Bronchial epithelial cell (primary cell): Measurements from ENCODE around the gene GNA14. TPM values are rescaled to one million over a fixed set of nuclear protein-coding genes. Genes with fewer than 3 reads are reported as not detected.

Experiments
- DNase-seq: peaks from one replicate; pipeline ENCODE4 v3.0.0-alpha.2; 2010; ENCODE audit warnings: low read depth
- FAIRE-seq: peaks from 2 replicates; lab custom pipeline; 2011; peaks lifted over from hg19 to GRCh38; lab: Jason Lieb, UNC
- H3K27me3 ChIP-seq: 2 replicates; pipeline ENCODE4 v1.5.1; 2011; ENCODE audit warnings: low read length; ENCODE audit not compliant: control insufficient read depth, insufficient read depth
- H3K36me3 ChIP-seq: 2 replicates; pipeline ENCODE4 v1.5.1; 2011; ENCODE audit warnings: low read length; ENCODE audit not compliant: control insufficient read depth, insufficient read depth
- H3K4me3 ChIP-seq: 2 replicates; pipeline ENCODE4 v1.5.1; 2011; ENCODE audit warnings: mild to moderate bottlenecking, low read depth, low read length, control low read depth
- CTCF ChIP-seq: IDR thresholded peaks from 2 replicates; pipeline ENCODE4 v1.5.1; 2011; ENCODE audit warnings: mild to moderate bottlenecking, moderate library complexity, low read length, control low read depth, inconsistent platforms; ENCODE audit not compliant: insufficient read depth, severe bottlenecking
- total RNA-seq: library from RNA; depleted of rRNA; stranded (reverse); fragments of >200 nt; gene quantifications from 2 replicates; pipeline ENCODE4 v1.2.1, GENCODE V29; 2014

GNA14 gene
- total RNA-seq, 1 donor from 2014 or later = not detected

- Histone ChIP-seq H3K4me3 (no peak overlapping the region), H3K36me3 (no peaks in the 10 kb centered on the region), H3K27me3 (no peaks in the 10 kb centered on the region)
- DNase-seq (no peak), FAIRE-seq (no peak)
- no peak for TF ChIP-seq CTCF
Measured at GRCh38 chr9:77518688-77519087, 129.4 kb downstream of the GNA14 start.

DNA sequence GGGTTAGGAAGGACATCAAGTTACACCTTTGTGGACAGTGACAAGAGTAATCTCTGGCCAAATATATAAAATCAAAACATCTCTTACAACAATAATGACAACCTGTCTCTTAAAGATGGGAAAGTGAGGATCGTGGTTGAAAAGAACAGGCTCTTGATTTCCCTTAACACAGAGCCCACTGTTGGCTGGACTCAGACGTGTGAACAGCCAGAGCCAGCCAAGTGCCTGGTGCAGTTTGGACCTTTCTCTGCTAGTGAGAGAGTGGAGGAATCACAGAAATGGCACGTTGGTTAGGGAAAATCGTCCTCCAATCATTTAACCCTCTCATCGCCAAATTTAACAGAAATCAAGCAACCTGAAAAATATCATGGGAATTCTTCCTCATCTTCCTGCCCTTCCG, 131.3 kb downstream of the GNA14 start:
- Histone ChIP-seq H3K4me3 (no peak overlapping the region), H3K36me3 (no peaks in the 10 kb centered on the region), H3K27me3 (no peaks in the 10 kb centered on the region)
- FAIRE-seq = no peak
- TF ChIP-seq CTCF = no peak
- DNase-seq = no peak

DNA sequence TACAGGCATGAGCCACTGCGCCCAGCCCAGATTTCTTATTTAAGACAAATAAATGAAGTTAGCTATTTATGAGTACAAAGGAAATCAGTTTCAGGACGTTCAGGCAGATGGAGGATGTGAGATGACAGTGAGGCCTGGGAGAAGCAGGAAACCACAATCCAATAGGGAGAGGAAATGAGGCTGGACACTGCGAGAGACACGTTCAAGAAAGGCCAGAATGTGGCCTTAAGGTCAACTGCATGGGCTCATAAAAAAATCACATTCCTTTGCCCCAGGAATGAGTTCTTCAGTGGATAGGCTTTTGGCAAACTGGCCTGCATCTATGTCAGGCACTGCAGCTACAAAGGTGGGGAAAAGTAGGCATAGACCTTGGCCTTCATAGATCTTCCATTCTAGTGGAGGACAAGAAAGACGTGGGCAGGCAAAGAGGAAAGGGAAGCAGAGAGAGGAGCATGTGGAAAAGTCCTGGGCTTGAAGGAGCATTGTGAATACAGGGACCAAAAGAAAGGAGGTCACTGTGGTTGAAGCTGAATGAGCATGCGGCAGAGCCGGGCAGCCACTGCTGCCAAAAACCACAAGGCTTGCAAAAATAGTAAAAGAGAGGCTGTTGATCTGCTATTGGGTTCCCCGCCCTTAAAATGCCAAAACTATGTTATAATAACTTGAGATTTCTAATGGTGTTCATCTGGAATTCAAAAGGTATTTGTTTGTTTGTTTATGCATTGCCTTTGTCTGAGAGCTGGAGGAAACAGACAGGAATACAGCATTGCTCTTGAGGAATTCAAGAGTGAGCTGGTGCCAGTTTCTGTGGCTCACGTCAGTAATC, 133.0 kb downstream of the GNA14 start:
- no peaks in the 10 kb centered on the region for H3K27me3 ChIP-seq
- no peak overlapping the region for H3K4me3 ChIP-seq
- FAIRE-seq (no peak), DNase-seq (no peak)
- TF ChIP-seq CTCF = no peak
- H3K36me3 ChIP-seq = no peaks in the 10 kb centered on the region

- no peak for DNase-seq
- no peaks in the 10 kb centered on the region for H3K27me3 ChIP-seq
- H3K4me3 ChIP-seq = no peak overlapping the region
- FAIRE-seq = no peak
- no peak for TF ChIP-seq CTCF
- H3K36me3 ChIP-seq = no peaks in the 10 kb centered on the region
Measured at GRCh38 chr9:77513457-77513856, 134.7 kb downstream of the GNA14 start.

DNA sequence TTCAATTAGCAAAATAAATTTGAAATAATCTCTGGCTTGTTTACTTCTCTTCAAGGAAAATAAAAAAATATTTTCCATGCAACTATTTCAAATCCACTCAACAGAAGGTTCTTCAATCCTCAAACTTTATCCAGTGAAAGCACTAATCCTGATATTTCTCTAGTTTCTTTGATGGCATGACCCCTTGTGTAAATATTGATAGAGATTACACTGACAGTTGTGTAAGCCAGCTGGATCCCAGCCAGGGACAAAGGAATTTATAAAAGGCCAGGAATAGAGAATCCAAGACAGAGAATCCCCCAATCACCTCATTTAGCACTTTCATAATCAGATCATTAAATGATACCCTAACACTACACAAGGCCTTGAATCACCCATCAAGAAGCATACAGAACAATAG, 135.2 kb downstream of the GNA14 start:
- TF ChIP-seq CTCF = no peak
- Histone ChIP-seq H3K36me3 (no peaks in the 10 kb centered on the region), H3K4me3 (no peak overlapping the region), H3K27me3 (no peaks in the 10 kb centered on the region)
- DNase-seq (no peak), FAIRE-seq (no peak)

GRCh38 chr9:77511525-77511924, 136.6 kb downstream of the GNA14 start:
- Histone ChIP-seq H3K27me3 (no peaks in the 10 kb centered on the region), H3K36me3 (no peaks in the 10 kb centered on the region), H3K4me3 (no peak overlapping the region)
- DNase-seq (no peak), FAIRE-seq (no peak)
- TF ChIP-seq CTCF = no peak
